Right atrium auricular region (tissue), 2 donors: ENCODE measurements around the gene PPP6R1. TPM values are rescaled to one million over a fixed set of nuclear protein-coding genes. Genes with fewer than 3 reads are reported as not detected.

ENCODE experiments used
- DNase-seq: peaks from one replicate; pipeline ENCODE4 v3.0.0-alpha.2; 2019; ENCODE audit warnings: low spot score
- H3K27ac ChIP-seq, 2 donors: fragments of 200-600 bp; sonication (generic); 1 replicate in 1 of 2; 2 replicates in 1 of 2; pipeline ENCODE4 v1.5.1; 2016 to 2019
- H3K27me3 ChIP-seq, 2 donors: fragments of 200-600 bp; sonication (generic); one replicate each; pipeline versions ENCODE4 v1.5.1 to v1.6.0; 2017 to 2019
- H3K36me3 ChIP-seq: fragments of 200-600 bp; sonication (generic); one replicate; pipeline ENCODE4 v1.5.1; 2016
- H3K4me1 ChIP-seq, 2 donors: fragments of 200-600 bp; sonication (generic); one replicate each; pipeline versions ENCODE4 v1.5.1 to v1.6.0; 2017 to 2019
- H3K4me3 ChIP-seq, 2 donors: fragments of 200-600 bp; sonication (generic); 1 replicate in 1 of 2; 2 replicates in 1 of 2; pipeline ENCODE4 v1.5.1; 2017 to 2019; ENCODE audit warnings: mild to moderate bottlenecking in 1 of 2, moderate library complexity in 1 of 2
- H3K9me3 ChIP-seq, 2 donors: fragments of 200-600 bp; sonication (generic); one replicate each; pipeline ENCODE4 v1.5.1; 2019
- CTCF ChIP-seq, 2 donors: fragments of 200-600 bp; sonication (generic); IDR thresholded peaks; one replicate each; pipeline ENCODE4 v1.5.1; 2019; ENCODE audit warnings: antibody characterized with exemption in 2 of 2
- total RNA-seq, 2 donors: library from RNA; depleted of rRNA; stranded (reverse); fragments of >200 nt; gene quantifications; one replicate each; pipeline ENCODE4 v1.1.0, GENCODE V29; 2016

Gene PPP6R1
- total RNA-seq, 2 donors from 2014 or later, result 28.7 to 35.5 TPM

- no peaks in the 10 kb centered on the region for H3K36me3 ChIP-seq
- no peak overlapping the region for H3K27ac ChIP-seq
- no peak overlapping the region for H3K4me3 ChIP-seq
- no peaks in the 10 kb centered on the region for H3K4me1 ChIP-seq
- DNase-seq, result no peak
- no peak for TF ChIP-seq CTCF (IDR thresholded peaks at IDR 0.05)
- no peaks in the 10 kb centered on the region for H3K27me3 ChIP-seq
- H3K9me3 ChIP-seq, result no peaks in the 10 kb centered on the region
Observed at GRCh38 chr19:55199620-55200204, 59.1 kb downstream of the PPP6R1 start.

GRCh38 chr19:55198651-55199050, 60.2 kb downstream of the PPP6R1 start:
- Histone ChIP-seq H3K27ac (no peak overlapping the region), H3K4me1 (no peaks in the 10 kb centered on the region), H3K36me3 (no peaks in the 10 kb centered on the region), H3K9me3 (no peaks in the 10 kb centered on the region), H3K4me3 (no peak overlapping the region), H3K27me3 (no peaks in the 10 kb centered on the region)
- no peak for TF ChIP-seq CTCF (IDR thresholded peaks at IDR 0.05)
- DNase-seq, result no peak

GRCh38 chr19:55197528-55197927, 61.3 kb downstream of the PPP6R1 start:
- H3K36me3 ChIP-seq, result no peaks in the 10 kb centered on the region
- H3K27ac ChIP-seq, result no peak overlapping the region
- H3K4me3 ChIP-seq, result no peak overlapping the region
- no peaks in the 10 kb centered on the region for H3K9me3 ChIP-seq
- no peak for DNase-seq
- H3K4me1 ChIP-seq, result no peaks in the 10 kb centered on the region
- H3K27me3 ChIP-seq, result no peaks in the 10 kb centered on the region
- no peak for TF ChIP-seq CTCF (IDR thresholded peaks at IDR 0.05)

GRCh38 chr19:55196803-55197202, 62.0 kb downstream of the PPP6R1 start:
- H3K27ac ChIP-seq, result no peak overlapping the region
- H3K27me3 ChIP-seq, result no peaks in the 10 kb centered on the region
- no peak for DNase-seq
- H3K4me1 ChIP-seq, result no peaks in the 10 kb centered on the region
- no peaks in the 10 kb centered on the region for H3K9me3 ChIP-seq
- no peaks in the 10 kb centered on the region for H3K36me3 ChIP-seq
- no peak for TF ChIP-seq CTCF (IDR thresholded peaks at IDR 0.05)
- no peak overlapping the region for H3K4me3 ChIP-seq

- H3K4me3 ChIP-seq, result no peak overlapping the region
- no peak for DNase-seq
- H3K27ac ChIP-seq, result no peak overlapping the region
- no peaks in the 10 kb centered on the region for H3K36me3 ChIP-seq
- TF ChIP-seq CTCF (IDR thresholded peaks at IDR 0.05), result no peak
- H3K9me3 ChIP-seq, result no peaks in the 10 kb centered on the region
- no peaks in the 10 kb centered on the region for H3K4me1 ChIP-seq
- H3K27me3 ChIP-seq, result no peaks in the 10 kb centered on the region
Observed at GRCh38 chr19:55193481-55193880, 65.3 kb downstream of the PPP6R1 start.

- H3K27me3 ChIP-seq, result no peaks in the 10 kb centered on the region
- peak; percentile 67 for DNase-seq
- H3K36me3 ChIP-seq, result no peaks in the 10 kb centered on the region
- no peak for TF ChIP-seq CTCF (IDR thresholded peaks at IDR 0.05)
- H3K4me1 ChIP-seq, result no peaks in the 10 kb centered on the region
- H3K9me3 ChIP-seq, result no peaks in the 10 kb centered on the region
- H3K4me3 ChIP-seq, result no peak overlapping the region
- no peak overlapping the region for H3K27ac ChIP-seq
Observed at GRCh38 chr19:55189403-55189835, 69.4 kb downstream of the PPP6R1 start.
